Lung (tissue), 12 donors: ENCODE results near the gene SPHK2. TPM values are rescaled to one million over a fixed set of nuclear protein-coding genes. Genes with fewer than 3 reads are reported as not detected.

Experiments
- ATAC-seq: fragments of 200-7000 bp; cut with Tn5 transposase; one replicate; pipeline ENCODE4 v1.9.1; 2020; ENCODE audit warnings: moderate number of reproducible peaks; ENCODE audit not compliant: insufficient read depth, low FRiP score
- DNase-seq, 3 donors: peaks; one replicate each; pipeline ENCODE4 v3.0.0-alpha.2; 2013 to 2017
- H3K27ac ChIP-seq, 2 donors: one replicate each; pipeline ENCODE4 v1.5.1; 2013; ENCODE audit warnings: mild to moderate bottlenecking in 2 of 2, moderate library complexity in 2 of 2, control low read depth in 1 of 2, inconsistent platforms in 1 of 2, low read depth in 1 of 2, low read length in 1 of 2
- H3K27me3 ChIP-seq, 3 donors: one replicate each; pipeline ENCODE4 v1.5.1; 2013; ENCODE audit warnings: low read length in 2 of 3; ENCODE audit not compliant: control insufficient read depth in 3 of 3, insufficient read depth in 3 of 3
- H3K36me3 ChIP-seq, 4 donors: one replicate each; pipeline ENCODE4 v1.5.1; 2013; ENCODE audit warnings: low read length in 4 of 4, mild to moderate bottlenecking in 1 of 4, moderate library complexity in 1 of 4; ENCODE audit not compliant: control insufficient read depth in 4 of 4, insufficient read depth in 4 of 4
- H3K4me1 ChIP-seq, 5 donors: one replicate each; pipeline ENCODE4 v1.5.1; 2013; ENCODE audit warnings: low read length in 5 of 5, mild to moderate bottlenecking in 2 of 5, moderate library complexity in 1 of 5; ENCODE audit not compliant: control insufficient read depth in 5 of 5, insufficient read depth in 5 of 5
- H3K4me3 ChIP-seq: one replicate; pipeline ENCODE4 v1.5.1; 2013; ENCODE audit warnings: mild to moderate bottlenecking, control low read depth, moderate library complexity
- H3K9ac ChIP-seq, 2 donors: one replicate each; pipeline ENCODE4 v1.5.1; 2013; ENCODE audit warnings: low read length in 2 of 2, control low read depth in 1 of 2; ENCODE audit not compliant: insufficient read depth in 1 of 2
- H3K9me3 ChIP-seq, 4 donors: one replicate each; pipeline ENCODE4 v1.5.1; 2013; ENCODE audit warnings: low read length in 3 of 4, mild to moderate bottlenecking in 1 of 4, moderate library complexity in 1 of 4; ENCODE audit not compliant: control insufficient read depth in 4 of 4, insufficient read depth in 3 of 4
- CTCF ChIP-seq: IDR thresholded peaks from 2 replicates; pipeline ENCODE4 v1.5.1; 2012; ENCODE audit warnings: mild to moderate bottlenecking; ENCODE audit errors: control extremely low read depth, extremely low read depth
- WGBS, 2 donors: extraction: QIAGEN DNeasy Blood & Tissue Kit; methylation state at CpG; one replicate each; pipeline ENCODE4 v1.1.7; 2013; 5-methylcytosine and 5-hydroxymethylcytosine counted together
- polyA plus RNA-seq, 2 donors: library from polyadenylated mRNA; stranded (reverse); fragments of 200-250 nt; gene quantifications; one replicate each; pipeline ENCODE4 v1.2.1, GENCODE V29; 2013
- total RNA-seq, 2 donors: library from RNA; depleted of rRNA in 1 of 2; stranded (reverse); fragments of >200 nt in 1 of 2; gene quantifications; one replicate each; pipeline ENCODE4 v1.2.1, GENCODE V29; 2014 to 2021
- donor health status: control.
- donor health status: control.
- donor health status: Bipolar disorder and iron deficiency.
- donor health status: healthy.
- donor health status: DM: yes; HTN: yes; CAD: no.

Gene SPHK2
- total and polyA plus RNA-seq, 4 donors = 10.3 to 35.3 (median 19.0) TPM

- ATAC-seq (no peak), DNase-seq (no peak)
- H3K4me1 ChIP-seq = peaks cover 0 to 7% (median 2%) of the 10 kb centered on the region in 5 donors
- WGBS, 2 donors = 86% methylated on average over 5 of the region's 5 CpGs
- no peaks in the 10 kb centered on the region for H3K36me3 ChIP-seq
- TF ChIP-seq CTCF = no peak
- no peak overlapping the region for H3K4me3 ChIP-seq
- no peak overlapping the region for H3K27ac ChIP-seq
- no peaks in the 10 kb centered on the region for H3K27me3 ChIP-seq
- no peaks in the 10 kb centered on the region for H3K9me3 ChIP-seq
- H3K9ac ChIP-seq = no peak overlapping the region
Observed at GRCh38 chr19:48591021-48591420, 28.3 kb upstream of the SPHK2 start.

DNA sequence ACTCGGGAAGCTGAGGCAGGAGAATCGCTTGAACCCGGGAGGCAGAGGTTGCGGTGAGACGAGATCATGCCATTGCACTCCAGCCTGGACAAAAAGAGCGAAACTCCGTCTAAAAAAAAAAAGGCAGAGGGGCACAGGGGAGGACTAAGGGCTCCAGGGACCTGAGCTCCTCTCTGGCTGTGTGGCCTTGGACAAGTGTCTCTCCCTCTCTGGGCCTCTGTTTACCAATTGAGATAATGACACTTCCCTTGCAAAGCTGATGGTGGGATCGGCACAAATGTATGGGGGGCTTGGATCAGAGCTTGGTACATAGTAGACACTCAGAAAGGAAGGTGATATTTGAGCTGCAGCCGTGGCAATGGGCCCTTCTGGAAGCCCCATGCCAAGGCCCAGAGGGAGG lies 24.1 kb upstream of the SPHK2 start:
- no peak for ATAC-seq
- no peaks in the 10 kb centered on the region for H3K27me3 ChIP-seq
- no peaks in the 10 kb centered on the region for H3K4me1 ChIP-seq
- H3K9ac ChIP-seq = no peak overlapping the region
- no peaks in the 10 kb centered on the region for H3K9me3 ChIP-seq
- TF ChIP-seq CTCF = no peak
- no peak overlapping the region for H3K27ac ChIP-seq
- H3K36me3 ChIP-seq = no peaks in the 10 kb centered on the region
- 87 to 89% methylated on average over 9 of the region's 9 CpGs for WGBS, 2 donors
- no peak for DNase-seq
- H3K4me3 ChIP-seq = no peak overlapping the region

GRCh38 chr19:48595833-48596232 lies 23.5 kb upstream of the SPHK2 start:
- no peaks in the 10 kb centered on the region for H3K27me3 ChIP-seq
- TF ChIP-seq CTCF = no peak
- no peak overlapping the region for H3K4me3 ChIP-seq
- WGBS, 2 donors = 80 to 87% methylated on average over 6 of the region's 6 CpGs
- no peaks in the 10 kb centered on the region for H3K36me3 ChIP-seq
- DNase-seq = no peak
- no peaks in the 10 kb centered on the region for H3K9me3 ChIP-seq
- H3K9ac ChIP-seq = no peak overlapping the region
- no peak overlapping the region for H3K27ac ChIP-seq
- H3K4me1 ChIP-seq = no peaks in the 10 kb centered on the region
- no peak for ATAC-seq

DNA sequence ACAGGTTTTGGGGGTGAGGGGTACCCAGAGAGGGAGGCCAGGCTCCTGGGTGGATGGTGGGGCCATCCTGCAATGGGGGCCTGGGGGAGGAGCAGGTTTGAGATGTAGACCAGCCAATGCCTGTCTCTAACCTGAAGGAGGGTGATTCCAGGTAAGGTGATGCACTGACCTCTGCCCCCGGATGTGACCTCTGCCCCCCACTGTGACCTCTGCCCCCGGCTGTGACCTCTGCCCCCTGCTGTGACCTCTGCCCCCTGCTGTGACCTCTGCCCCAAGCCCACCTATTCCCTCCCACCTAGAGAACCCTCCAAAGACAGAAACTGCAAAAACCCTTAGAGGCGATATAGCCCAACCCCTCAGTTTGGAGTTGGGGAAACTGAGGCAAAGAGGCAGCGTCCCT lies 23.1 kb upstream of the SPHK2 start:
- 89% methylated on average over 4 of the region's 4 CpGs for WGBS, 2 donors
- no peak for TF ChIP-seq CTCF
- Histone ChIP-seq H3K4me1 (no peaks in the 10 kb centered on the region), H3K9me3 (no peaks in the 10 kb centered on the region), H3K27me3 (no peaks in the 10 kb centered on the region), H3K36me3 (no peaks in the 10 kb centered on the region), H3K9ac (no peak overlapping the region), H3K4me3 (no peak overlapping the region), H3K27ac (no peak overlapping the region)
- DNase-seq (no peak), ATAC-seq (no peak)
